Stimulated activated CD4-positive, alpha-beta T cell treated with anti-CD3 and anti-CD28 coated beads, TNF-alpha, amount 100 ng/mL, for 48 hours (primary cell): ENCODE data around the gene PAFAH1B1.

Source experiments
- DNase-seq, 3 donors: peaks; one replicate each; pipeline ENCODE4 v3.0.0-alpha.2; 2020; ENCODE audit warnings: low read depth in 3 of 3

The PAFAH1B1 gene

GRCh38 chr17:2704031-2704889, 110.8 kb downstream of the PAFAH1B1 start:
- no peak for DNase-seq

GRCh38 chr17:2704890-2705248, 111.4 kb downstream of the PAFAH1B1 start:
- DNase-seq = no peak

- no peak for DNase-seq
These were observed 111.8 kb downstream of the PAFAH1B1 start for GRCh38 chr17:2705263-2705662.

- no peak for DNase-seq
These were observed 112.7 kb downstream of the PAFAH1B1 start for GRCh38 chr17:2705888-2706795.

- DNase-seq = no peak
These were observed 113.6 kb downstream of the PAFAH1B1 start for GRCh38 chr17:2706911-2707510.

GRCh38 chr17:2707721-2708584, 114.5 kb downstream of the PAFAH1B1 start:
- DNase-seq = no peak

GRCh38 chr17:2708585-2709182, 115.2 kb downstream of the PAFAH1B1 start:
- no peak for DNase-seq

- DNase-seq = no peak
These were observed 115.8 kb downstream of the PAFAH1B1 start for GRCh38 chr17:2709183-2709661.

- DNase-seq = no peak
These were observed 116.8 kb downstream of the PAFAH1B1 start for GRCh38 chr17:2710071-2710802.

- DNase-seq = no peak
These were observed 117.6 kb downstream of the PAFAH1B1 start for GRCh38 chr17:2710803-2711607.

- DNase-seq = peak; percentile 94 to 96 (median 94)
These were observed 118.3 kb downstream of the PAFAH1B1 start, which contains the start of gene CLUH for GRCh38 chr17:2711608-2712299. Gene CLUH (minus strand): TSS chr17:2711764. CDS start chr17:2711661, 103 bp downstream.

- no peak for DNase-seq
These were observed 119.0 kb downstream of the PAFAH1B1 start for GRCh38 chr17:2712300-2713043.

- no peak for DNase-seq
These were observed 120.4 kb downstream of the PAFAH1B1 start for GRCh38 chr17:2713881-2714280.

GRCh38 chr17:2716649-2717048, 123.2 kb downstream of the PAFAH1B1 start:
- no peak for DNase-seq

- no peak for DNase-seq
These were observed 124.9 kb downstream of the PAFAH1B1 start for GRCh38 chr17:2718150-2718938.

GRCh38 chr17:2719861-2720260, 126.4 kb downstream of the PAFAH1B1 start:
- no peak for DNase-seq

- no peak for DNase-seq
These were observed 128.1 kb downstream of the PAFAH1B1 start for GRCh38 chr17:2721603-2722002.
